Activated CD8-positive, alpha-beta memory T cell treated with anti-CD3 and anti-CD28 coated beads for 48 hours (primary cell): ENCODE data around the gene STK17A.
"Not testable (repeated sequence)": the region's sequence is repeated elsewhere in the genome, so short reads cannot be mapped to it uniquely, and the experiment has no call there.

Experiments
- DNase-seq, 3 experiments: peaks; one replicate each; pipeline ENCODE4 v3.0.0-alpha.2; 2020; ENCODE audit warnings: low read depth in 2 of 3, low spot score in 2 of 3

Gene STK17A

DNA sequence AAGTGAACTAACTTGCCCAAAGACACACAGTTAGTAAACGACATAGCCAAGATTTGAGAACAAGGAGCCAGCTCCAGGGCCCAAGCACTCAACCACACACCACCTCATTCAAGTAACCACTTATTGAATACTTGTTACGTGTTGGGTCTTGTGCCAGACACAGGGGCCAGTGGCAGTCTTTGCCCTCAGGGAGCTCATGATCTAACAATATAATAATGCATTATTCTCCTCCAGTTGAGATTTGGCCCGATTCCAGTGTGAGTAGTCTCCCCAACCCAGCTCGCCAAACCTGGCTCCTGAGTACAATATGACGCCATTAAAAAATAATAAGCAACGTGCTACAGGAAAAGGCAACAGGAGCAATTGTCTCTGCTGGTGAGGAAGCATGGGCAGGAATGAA is 14.4 kb upstream of the STK17A start:
- DNase-seq, result no peak

DNA sequence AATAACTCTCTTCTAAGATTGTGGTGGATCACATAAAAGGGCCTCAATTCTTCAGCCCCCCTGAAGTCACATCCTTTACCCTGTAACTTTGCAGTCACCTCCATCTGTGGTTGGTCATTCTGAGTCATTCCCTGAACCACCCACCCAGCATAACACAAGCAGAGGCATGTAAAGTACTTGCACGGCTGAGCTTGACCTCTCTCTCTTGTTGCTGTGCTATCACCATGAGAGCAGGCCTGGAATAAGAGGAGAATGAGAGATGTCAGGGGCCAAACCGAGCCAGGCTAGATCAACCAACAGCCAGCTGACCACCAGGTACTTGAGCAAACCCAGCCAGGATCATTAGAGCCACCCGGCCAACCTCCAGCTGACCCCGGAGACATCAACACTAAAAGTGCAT is 13.5 kb upstream of the STK17A start:
- DNase-seq, result no peak

DNA sequence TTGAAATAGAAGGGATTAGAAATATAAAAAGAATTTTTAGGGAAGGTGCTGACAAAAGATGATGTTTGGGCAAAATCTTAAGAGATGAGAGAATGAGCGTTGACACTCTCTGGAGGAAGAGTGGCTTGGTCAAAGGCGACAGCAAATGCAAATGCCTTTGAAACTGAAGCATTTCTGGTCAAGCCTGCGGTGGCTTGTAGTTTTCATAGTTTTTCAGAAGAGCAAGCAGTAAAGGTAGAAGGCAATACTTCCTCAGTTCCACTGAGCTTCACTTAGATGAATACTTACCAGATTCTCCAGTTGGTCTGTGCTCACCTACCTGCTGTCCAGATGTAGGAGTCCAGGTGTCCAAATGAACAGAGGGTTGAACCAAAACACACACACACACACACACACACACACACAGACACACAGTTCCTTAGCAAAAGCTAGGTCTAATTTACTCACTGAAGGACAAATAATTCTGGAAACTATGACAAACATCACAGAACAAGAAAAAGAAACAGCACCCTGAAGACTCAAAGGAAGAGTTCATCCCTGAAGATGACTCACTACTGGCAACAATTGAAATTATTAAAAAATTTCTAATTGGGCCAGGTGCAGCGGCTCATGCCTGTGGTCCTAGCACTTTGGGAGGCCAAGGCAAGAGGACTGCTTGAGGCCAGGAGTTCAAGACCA is 12.1 kb upstream of the STK17A start:
- no peak for DNase-seq

DNA sequence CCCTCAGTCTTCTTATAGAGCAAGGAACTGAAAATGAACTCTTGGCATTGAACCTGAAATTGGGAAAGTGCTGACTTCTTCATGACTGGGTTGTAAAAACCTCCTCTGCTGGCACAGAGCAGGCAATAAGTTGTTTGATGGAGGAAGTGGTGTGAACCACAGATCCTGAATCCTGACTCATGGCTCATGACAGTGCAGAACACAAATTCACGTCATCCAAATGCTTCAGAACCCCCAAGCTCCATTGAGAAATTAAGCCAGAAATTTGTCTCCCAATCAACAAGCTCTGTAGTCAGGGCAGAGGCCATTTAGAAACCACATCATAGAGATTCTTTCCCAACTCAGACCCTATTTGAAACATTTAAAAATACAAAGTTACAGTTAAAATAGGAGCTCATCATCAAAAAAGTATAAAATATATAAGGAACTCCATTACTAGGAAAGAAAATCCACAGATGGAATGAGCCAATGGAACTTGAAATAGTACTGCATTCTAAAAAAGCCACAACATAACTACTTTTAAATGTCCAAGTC is 10.3 kb upstream of the STK17A start:
- no peak for DNase-seq

DNA sequence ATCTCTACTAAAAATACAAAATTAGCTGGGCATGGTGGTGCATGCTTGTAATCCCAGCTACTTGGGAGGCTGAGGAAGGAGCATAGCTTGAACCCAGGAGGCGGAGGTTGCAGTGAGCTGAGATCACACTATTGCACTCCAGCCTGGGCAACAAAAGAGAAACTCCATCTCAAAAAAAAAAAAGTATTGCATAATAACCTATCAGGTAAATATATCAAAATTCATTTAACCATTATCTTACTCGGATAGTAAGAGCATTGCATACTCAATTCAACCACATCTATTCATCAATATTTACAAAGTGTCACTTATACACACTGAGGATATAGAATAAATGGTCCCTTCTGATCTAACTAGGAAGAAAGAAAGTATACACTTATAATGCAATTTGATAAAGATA is 9.1 kb upstream of the STK17A start:
- DNase-seq, result not testable (repeated sequence)

DNA sequence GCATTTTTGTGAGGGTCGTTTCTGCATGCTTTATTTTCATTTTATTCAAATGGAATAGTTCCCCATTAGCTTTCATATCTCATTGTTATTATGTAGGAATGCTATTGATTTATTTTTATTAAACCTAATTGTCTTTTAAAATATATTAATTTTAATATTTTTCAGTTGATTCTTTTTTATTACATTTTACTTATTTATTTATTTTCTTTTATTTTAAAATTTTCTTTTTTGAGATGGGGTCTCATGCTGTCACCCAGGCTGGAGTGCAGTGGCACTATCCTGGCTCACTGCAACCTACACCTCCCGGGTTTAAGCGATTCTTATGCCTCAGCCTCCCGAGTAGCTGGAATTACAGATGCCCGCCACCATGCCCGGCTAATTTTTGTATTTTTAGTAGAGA is 7.4 kb upstream of the STK17A start:
- DNase-seq, result no peak

DNA sequence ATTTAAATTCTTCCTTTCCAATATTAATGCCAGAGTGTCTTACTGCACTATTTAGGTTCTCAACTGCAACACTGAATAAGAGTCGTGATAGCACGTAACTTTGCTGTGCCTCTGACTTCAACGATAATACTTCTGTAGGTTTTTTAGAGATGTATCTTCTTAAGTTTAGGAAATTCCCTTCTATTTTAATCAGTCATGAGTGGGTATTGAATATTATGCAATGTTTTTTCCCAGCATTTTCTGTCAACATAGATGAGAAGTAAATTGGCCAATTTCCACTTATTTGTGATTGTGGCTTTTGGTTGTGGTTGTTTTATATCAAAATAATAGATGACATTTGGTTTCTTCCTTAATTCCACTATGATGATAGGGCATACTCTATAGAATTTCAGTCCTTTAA is 6.7 kb upstream of the STK17A start:
- DNase-seq, result no peak

DNA sequence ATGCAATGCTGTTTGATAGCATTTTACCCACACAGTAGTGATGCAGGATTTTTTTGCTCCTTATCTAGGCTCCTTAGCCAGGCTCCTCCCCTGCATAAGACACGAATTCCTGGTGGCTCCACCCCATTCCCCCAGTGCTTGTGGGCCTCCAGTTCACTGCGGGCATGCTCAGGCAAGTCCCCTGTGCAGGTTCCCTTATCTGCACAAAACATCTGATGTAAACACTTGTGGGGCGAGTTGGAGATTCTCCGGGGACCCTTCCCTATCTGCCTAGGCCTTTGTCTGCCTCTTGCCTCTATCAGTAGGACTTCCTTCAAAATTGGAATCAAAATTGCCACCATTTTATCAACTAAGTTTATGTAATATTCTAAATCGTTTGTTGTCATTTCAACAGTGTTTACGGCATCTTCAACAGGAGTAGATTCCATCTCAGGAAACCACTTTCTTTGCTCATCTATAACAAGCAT is 5.4 kb upstream of the STK17A start:
- no peak for DNase-seq

DNA sequence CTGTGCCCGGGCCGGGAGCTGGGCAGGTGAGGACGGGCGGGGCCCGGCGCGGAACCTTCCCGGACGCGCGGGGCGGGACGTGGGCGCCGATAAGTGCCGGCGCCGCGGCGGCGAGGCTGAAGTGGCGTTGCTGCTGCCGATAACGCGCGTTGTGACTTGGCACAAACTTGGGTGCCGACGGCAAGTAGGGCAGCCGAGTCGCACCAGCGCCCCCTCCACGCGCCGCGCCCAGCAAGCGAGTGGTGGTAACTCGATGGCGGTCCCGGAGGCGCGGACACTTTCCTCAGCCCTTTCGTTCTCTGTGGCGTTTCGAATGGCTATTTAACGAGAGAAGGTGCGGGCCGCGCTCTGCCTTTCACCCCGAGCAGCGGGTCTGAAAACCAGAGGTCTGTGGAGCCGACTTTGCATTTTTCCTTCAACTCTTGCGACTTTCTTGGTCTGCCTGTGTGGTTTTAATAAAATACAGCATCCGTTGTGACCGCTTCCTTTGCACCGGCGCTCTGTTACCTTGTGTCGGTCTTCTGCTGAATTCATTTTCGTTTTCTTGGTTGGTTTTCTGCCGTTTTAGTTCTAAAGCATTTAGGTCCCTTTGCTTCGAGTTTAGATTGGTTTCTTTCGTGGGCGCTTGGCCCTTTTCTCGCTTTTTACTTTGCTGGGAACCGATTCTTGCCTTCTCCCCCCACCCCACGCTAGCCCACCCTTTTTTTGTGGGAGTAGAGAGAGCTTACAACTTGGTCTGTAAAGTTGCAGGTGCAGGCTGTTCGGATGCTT is 701 bp downstream of the STK17A start:
- peak in 1 of 3 experiments; percentile 42 for DNase-seq

DNA sequence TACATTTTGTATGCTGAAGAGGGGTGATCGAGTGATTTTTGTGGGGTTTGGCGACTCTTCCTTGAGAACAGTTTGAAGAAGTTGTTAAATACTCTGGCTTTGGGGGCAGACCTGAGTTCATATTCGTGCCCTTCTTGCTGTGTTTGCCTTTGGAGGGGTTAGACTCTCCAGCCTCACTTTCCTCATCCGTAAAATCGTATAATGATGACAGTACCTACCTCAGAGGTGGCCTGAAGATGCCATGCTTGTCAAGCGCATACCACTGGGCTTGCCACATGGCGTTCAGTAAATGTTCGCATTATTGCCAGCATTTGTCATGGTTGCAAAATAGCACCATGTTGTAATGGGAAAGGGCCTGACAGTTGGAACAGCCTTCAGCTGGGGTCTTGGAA is 1.3 kb downstream of the STK17A start:
- DNase-seq, result no peak

DNA sequence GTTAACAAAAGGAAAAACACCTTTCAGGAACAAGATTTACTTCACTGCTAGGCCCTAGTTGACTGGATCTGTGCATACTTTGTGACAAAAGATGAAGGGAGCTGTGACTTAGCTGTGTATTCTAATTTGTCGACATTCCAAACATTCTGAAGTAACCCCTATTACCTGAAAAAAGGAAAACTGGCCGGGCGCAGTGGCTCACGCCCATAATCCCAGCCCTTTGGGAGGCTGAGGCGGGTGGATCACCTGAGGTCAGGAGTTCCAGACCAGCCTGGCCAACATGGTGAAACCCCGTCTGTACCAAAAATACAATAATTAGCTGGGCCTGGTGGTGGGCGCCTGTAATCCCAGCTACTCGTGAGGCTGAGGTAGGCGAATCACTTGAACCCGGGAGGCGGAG is 1.8 kb downstream of the STK17A start:
- DNase-seq, result not testable (repeated sequence)

DNA sequence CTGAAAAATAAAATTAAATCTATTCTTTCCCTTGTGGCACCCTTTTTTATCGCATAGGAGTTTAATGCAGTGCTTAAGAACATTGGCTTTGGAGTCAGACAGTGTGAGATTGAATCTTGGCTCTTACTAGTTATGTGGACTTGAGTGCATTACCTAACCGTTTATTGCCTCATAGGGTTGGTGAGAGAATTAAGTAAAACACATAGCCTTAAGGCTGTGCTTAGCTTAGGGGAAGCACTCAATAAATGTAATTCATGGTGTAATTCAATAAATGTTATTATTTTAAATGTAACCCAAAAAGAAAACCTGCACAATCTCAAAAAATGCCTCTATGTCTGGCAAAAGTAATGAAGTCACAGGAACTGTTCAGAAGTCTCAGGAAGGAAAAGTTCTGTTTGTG is 2.7 kb downstream of the STK17A start:
- no peak for DNase-seq

DNA sequence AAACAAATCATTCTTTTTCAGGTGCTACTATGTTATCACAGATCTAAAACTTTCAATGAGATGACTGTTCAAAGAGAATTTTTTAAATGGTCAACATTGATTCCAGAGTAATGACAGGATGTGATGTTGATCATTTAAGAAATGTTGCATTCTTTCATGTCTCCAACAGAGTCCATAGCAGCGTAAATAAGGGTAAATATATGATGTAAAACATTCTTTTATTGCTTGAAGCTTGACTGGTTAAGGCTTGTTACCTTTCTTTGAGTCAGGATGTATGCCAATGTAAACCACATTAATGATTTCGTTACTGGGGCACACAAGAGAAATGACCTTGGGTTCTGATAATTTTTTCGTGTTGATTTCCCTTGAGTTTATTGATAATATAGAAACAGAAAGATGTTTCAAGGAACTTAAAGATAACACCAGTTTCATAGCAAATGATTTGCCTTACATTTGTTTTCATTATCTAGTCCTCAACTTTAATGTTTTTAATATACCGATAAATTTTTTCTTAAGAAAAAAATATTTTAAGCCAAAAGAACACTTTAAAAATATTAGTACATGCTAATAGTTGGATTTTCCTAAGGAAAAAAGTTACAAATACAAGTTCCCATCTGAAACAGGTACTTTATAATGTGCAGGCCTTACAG is 3.5 kb downstream of the STK17A start:
- DNase-seq, result no peak

DNA sequence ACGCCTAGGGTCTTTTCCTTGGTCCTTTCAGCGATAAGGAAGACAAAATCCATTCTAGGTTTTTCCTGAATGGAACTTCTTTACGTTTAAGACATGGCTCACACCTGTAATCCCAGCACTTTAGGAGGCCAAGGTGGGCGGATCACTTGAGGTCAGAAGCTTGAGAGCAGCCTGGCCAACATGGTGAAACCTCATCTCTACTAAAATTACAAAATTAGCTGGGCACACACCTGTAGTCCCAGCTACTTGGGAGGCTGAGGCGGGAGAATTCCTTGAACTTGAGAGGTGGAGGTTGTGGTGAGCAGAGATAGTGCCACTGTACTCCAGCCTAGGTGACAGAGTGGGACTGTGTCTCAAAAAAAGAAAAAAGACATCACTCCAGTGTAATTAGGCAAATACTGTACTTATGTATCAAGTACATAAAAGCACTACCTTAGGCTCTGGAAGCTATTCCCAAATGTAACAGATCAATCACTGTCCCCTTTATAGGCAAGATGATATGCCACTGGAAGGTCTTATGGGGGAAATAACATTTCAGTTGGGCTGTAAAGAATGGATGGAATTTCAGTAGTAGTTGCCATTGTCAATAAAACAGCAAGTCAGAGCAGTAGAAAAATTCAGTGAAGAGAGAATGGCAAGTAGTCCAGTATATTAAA is 5.7 kb downstream of the STK17A start:
- DNase-seq, result no peak

DNA sequence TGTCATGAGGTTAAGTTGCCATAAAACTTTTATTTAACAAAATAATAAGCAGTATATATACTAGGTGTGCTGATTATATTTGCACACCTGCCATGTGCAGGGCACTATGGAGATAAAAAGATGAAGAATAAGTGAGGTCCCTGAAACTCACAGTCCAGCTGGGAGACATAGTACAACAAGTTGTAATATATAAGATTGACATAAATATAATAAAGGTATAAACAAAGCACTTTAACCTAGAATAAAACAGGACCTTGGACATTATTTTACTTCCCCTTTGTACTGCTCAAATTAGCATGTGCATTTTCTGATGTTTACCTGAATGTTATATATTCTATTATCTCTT is 6.2 kb downstream of the STK17A start:
- DNase-seq, result no peak

DNA sequence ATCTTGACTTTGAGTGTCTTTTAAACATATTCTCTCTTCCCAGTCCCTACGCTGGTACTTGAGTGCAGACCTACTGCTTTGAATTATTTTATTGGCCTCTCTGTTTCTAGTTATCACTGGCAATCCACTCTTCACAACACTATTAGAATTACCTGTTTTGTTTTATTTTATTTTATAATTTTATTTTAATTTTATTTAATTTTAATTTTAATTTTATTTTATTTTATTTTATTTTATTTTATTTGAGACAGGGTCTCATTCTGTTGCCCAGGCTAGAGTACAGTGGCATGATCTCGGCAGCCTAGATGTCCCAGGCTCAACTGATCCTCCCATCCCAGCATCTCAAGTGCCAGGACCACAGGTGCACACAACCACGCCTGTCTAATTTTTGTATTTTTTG is 6.8 kb downstream of the STK17A start:
- DNase-seq, result no peak

DNA sequence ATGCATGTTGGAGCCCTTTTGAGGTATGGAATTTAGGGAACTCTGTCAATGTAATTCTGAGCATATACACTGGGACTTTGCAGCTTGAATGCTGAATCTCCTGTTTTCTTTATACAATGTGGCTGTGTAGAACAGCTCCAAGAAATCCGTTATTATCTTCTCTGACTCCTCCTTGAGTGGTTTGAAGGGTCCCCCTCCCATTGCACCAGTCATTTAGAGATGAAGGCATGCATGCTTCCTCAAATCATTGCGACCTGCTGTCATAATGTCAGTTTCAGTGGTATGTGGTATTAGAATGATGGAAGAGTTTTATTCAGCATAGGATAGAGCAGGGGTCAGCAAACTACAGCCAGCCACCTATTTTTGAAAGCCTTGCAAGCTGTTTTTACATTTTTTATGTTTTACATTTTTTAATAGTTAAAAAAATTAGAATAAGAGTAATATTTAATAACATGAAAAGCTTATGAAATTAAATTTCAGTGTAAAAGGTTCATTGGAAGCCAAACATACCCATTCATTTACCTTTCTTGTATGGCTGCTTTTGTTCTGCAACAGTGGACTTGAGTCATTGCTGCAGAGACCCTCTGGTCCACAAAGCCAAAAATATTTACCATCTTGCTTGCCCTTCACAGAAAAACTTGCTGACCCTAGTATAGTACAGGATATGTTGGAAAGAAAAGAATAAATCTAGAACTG is 8.1 kb downstream of the STK17A start:
- no peak for DNase-seq

DNA sequence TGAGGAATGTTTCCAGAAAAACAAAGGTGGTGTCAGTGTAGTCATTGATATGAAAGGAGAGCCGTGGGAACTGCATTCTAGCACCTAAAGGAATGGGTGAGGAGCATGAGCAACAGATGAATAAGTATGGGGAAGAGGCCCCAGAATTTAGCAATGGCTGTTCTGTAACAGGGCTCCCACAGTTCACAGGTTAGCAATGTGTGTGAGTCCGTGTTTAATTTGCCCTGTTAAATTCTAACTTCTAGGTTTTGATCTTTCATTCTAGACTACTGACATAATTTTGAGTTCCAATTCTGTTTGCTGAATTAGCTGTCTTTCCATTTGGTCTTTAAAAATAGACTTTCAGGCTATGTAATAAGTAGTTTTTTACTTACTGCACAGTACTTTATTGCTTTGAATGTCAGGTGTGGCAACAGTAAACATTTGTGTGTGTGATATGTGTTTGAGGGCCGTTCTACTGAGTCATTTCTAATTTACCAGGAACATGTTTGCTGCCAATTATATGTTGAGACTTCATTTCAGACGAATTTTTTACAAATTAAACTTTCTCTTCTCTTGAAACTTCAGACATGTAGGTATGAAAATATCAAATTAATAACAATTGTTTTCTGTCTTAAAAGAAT is 8.8 kb downstream of the STK17A start:
- no peak for DNase-seq

DNA sequence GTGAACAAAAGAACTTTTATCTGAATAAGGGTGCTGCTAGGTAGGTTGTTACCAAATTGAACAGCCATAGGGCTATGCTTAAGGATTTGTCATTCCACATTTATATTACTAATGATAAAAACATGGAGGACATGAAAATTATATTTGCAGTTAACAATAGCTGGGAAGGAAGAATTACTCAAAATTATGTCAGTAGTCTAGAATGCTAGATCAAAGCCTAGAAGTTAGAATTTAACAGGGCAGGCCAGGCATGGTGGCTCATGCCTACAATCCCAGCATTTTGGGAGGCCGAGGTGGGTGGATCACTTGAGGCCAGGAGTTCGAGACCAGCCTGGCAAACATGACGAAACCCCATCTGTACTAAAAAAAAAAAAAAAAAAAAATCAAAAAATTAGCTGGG is 9.4 kb downstream of the STK17A start:
- DNase-seq, result no peak

DNA sequence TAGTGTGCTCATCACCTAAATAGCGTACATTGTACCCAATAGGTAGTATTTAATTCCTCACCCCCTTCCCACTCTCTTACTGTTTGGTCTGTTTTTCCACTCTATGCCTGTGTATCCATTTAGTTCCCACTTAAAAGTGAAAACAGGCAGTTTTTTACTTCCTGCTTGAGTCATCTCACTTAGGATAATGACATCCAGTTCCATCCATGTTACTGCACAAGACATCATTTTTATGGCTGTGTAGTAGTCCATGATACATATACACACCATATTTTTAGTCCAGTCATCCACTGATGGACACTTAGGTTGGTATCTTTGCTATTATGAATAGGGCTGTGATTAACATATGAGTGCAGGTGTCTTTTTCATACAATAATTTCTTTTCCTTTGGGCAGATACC is 10.1 kb downstream of the STK17A start:
- DNase-seq, result no peak

DNA sequence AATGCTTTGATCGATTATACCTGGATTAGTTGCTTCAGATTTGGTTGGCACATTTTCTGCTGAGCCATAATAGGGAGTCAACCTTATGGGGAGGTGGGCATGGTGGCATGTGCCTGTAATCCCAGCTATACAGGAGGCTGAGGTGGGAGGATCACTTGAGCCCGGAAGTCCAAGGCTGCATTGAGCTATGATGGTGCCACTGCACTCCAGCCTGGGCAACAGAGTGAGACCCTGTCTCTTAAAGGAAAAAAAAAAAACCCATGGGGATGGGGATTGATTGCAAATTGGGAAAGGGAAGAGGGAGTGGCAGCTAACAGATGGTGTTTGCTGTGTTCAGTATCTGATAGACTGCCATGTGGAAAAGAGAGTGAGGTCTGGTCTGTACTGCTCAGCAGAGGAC is 11.1 kb downstream of the STK17A start:
- DNase-seq, result no peak
